ENCODE results near the gene TNFRSF9. TPM values are rescaled to one million over a fixed set of nuclear protein-coding genes. Genes with fewer than 3 reads are reported as not detected.

TNFRSF9 gene
- total RNA-seq, 1 donor, result under 0.01 TPM

DNA sequence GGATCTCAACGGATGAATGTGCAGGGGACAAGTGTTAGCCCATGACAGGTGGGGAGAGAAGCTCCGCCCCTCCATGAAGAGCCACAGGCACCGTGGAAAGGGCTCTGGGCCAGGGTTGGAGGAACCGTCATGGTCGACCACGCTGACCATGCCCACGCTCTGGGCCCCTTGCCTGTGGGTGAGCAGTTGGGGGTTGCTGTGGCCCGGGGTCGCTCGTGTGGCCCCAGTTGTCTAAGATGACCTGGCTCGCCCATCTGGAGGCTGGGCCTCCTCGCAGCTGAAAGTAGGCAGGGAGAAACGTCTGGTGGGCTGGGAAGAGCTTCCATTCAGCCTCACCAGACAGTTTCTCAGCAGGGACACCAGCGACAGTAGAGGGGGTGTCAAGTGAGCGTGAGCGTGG is 74.7 kb downstream of the TNFRSF9 start:
- no peak for TF ChIP-seq CTCF (IDR thresholded peaks at IDR 0.05; ENCODE audit: insufficient read depth, low read length)
- no peak for DNase-seq (ENCODE audit: low read depth)
- H3K4me3 ChIP-seq (ENCODE audit: low read depth, low read length), result no peak overlapping the region

Small RNAs within 50 kb of the gene (small RNA-seq; reads per million reads assigned to genes)
- not detected for gene RF00019

Other genes with a start within 250 kb of the TNFRSF9 start
- gene VAMP3, start 169.5 kb downstream of the TNFRSF9 start, total RNA-seq (ENCODE audit: low replicate concordance), result 37.2 and 135 TPM in 2 replicates
- 27.1 and 35.5 TPM in 2 replicates for gene PER3, start 156.5 kb downstream of the TNFRSF9 start, total RNA-seq (ENCODE audit: low replicate concordance)
- gene UTS2, start 87.8 kb downstream of the TNFRSF9 start, total RNA-seq (ENCODE audit: low replicate concordance), result not detected in 2 replicates
- gene PARK7, start 20.9 kb upstream of the TNFRSF9 start, total RNA-seq (ENCODE audit: low replicate concordance), result 165 and 243 TPM in 2 replicates
- 46.4 and 106 TPM in 2 replicates for gene ERRFI1, start 85.5 kb upstream of the TNFRSF9 start, total RNA-seq (ENCODE audit: low replicate concordance)